ENCODE data around the gene PBX4.

PBX4 gene

DNA sequence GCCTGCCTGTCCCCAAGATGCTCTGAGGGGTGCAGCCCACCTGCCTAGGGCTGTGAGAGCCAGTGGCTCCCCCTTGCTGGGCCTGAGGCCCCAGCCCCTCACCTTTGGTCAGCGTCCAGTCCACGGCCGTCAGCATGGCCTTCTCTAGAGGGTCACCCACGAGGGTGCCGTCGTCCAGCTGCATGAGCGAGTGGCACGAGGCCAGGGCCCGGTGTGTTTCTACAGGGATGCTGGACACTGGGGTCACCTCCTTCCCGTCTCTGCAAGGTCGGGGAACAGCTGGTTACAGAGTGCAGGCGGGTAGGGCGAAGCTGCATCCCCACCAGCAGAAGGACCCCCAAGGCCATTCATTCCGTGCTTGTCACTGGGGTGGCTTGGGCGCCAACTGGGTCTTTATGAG lies 36.0 kb upstream of the PBX4 start:
- no peak overlapping the region for H3K27ac ChIP-seq
- TF ChIP-seq ZFX (IDR thresholded peaks at IDR 0.05; ENCODE audit: borderline replicate concordance) = no peak
- TF ChIP-seq, protein P1, sequence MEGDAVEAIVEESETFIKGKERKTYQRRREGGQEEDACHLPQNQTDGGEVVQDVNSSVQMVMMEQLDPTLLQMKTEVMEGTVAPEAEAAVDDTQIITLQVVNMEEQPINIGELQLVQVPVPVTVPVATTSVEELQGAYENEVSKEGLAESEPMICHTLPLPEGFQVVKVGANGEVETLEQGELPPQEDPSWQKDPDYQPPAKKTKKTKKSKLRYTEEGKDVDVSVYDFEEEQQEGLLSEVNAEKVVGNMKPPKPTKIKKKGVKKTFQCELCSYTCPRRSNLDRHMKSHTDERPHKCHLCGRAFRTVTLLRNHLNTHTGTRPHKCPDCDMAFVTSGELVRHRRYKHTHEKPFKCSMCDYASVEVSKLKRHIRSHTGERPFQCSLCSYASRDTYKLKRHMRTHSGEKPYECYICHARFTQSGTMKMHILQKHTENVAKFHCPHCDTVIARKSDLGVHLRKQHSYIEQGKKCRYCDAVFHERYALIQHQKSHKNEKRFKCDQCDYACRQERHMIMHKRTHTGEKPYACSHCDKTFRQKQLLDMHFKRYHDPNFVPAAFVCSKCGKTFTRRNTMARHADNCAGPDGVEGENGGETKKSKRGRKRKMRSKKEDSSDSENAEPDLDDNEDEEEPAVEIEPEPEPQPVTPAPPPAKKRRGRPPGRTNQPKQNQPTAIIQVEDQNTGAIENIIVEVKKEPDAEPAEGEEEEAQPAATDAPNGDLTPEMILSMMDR (IDR thresholded peaks at IDR 0.05) = no peak

DNA sequence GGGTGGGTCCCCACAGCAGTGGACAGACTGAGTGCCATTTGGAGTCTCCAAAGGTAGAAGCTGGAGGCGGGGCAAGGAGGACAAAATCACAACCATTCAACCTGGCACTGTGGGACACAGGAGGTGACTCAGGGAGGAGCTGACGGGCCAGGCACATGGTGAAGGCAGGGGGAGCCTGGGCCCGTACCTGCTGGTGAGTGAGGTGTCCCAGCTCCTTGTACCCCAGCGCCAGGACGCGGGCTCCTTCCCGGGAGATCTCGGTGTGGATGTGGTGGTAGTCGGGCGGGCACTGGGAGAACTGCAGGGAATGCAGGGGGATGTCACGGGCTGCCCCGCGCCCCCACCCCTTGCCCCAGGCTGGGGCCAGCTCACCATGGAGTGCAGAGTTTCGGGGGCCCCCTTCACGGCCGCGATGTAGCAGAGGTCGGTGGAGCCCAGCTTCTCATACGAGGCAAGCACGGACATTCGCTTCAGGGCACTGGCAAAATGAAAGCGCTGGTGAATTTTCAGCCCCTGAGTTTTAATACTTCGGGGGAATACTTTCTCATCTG lies 35.2 kb upstream of the PBX4 start:
- H3K27ac ChIP-seq = no peak overlapping the region
- TF ChIP-seq, protein P1 (IDR thresholded peaks at IDR 0.05) = no peak
- no peak for TF ChIP-seq ZFX (IDR thresholded peaks at IDR 0.05; ENCODE audit: borderline replicate concordance)

DNA sequence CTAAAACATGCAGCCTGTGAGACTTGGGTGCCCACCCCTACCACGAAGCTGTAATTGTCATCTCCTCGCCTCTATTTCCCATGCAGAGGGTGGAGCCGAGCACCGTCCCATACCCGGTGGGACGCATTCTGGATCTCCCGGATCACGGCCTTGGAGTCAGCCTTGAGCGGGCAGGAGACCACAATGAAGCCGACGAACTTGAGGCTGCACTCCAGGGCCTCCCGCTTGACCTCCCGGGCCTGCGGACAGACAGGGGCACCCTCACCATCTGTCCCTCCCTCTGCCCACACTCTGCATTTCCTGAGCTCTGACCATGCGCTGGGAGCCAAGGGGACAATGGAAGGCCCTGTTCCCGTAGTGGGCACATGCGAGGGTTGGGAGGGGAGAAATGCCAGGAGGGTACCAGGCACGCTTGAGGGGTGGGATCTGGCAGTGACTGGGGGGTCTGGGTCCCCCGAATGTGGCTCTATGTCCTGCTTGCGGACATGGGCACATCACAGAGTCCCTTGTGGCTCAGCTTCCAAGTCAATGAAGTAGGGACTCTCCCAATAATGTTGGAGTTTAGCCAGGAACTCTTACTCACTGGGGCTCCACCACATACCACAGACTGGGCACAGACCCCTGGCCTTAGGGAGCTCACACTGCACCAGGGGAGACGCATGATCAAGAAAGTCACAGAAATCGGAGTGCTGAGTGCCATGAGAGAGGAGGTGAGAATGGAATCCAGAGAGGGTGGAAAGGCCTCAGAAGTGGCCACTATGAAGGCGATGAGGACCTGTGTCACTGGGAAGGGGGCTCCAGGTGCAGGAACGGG lies 34.2 kb upstream of the PBX4 start:
- TF ChIP-seq, protein P1 (IDR thresholded peaks at IDR 0.05) = no peak
- TF ChIP-seq ZFX (IDR thresholded peaks at IDR 0.05; ENCODE audit: borderline replicate concordance) = no peak
- no peak overlapping the region for H3K27ac ChIP-seq

DNA sequence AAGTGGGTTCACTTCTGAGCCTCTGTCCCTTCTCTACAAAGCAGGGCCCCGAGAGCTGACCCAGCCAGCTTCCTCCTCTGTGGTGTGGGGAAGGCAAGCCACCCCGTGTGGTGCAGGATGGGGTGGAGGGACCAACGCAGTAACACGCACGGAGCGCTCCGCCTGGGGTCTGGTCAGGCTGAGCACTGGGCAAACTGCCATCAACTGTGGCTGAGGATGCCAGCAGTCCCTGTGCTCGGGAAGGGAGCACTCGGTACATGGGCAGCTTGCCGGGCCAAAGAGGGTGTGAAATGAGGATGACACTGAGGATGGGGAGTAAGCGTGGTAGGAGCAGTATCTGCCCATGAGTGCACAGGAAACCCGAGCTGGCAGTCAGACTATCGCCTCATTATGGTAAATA lies 32.6 kb upstream of the PBX4 start:
- no peak overlapping the region for H3K27ac ChIP-seq
- TF ChIP-seq ZFX (IDR thresholded peaks at IDR 0.05; ENCODE audit: borderline replicate concordance) = no peak
- TF ChIP-seq, protein P1 (IDR thresholded peaks at IDR 0.05) = no peak

DNA sequence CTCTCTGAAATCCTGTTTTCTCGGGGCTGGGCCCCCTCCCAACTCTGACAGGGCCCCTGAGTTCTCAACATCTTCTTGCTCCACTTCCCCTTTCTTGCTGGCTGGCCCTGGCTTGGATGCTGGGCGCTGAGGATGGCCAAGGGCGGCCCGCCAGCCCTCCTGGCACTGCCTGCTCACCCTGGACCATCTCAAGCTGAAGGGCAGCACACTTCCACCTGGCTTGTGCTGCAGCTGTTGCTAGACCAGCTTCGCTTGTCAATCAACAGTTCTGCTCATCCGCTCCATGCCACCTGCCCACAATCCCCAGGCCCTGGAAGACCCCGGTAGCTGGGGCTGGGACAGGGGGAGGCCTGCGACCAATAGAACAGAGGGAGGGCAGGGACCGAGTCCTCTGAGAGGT lies 31.8 kb upstream of the PBX4 start:
- TF ChIP-seq ZFX (IDR thresholded peaks at IDR 0.05; ENCODE audit: borderline replicate concordance) = no peak
- TF ChIP-seq, protein P1 (IDR thresholded peaks at IDR 0.05) = no peak
- no peak overlapping the region for H3K27ac ChIP-seq

DNA sequence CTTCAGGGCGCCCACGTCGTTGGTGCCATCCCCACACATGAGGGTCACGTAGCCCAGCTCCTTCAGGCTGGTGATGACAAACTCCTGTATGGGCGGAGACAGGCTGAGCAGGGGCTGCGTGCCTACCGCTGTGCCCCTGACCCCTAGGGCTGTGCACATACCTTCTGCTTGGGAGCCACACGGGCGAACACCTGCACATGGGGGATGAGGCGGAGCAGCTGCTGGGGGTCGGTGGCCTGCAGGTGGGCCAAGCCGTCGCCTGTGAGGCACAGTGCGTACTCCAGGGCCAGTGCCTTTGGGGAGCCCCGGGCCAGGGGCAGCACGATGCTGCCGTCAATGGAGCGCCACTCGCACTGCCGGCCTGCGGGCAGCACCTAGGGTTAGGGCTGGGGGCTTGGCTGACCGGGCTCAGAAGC lies 31.1 kb upstream of the PBX4 start:
- no peak overlapping the region for H3K27ac ChIP-seq

More for the DNA sequence above, 31.1 kb upstream of the PBX4 start:
- TF ChIP-seq ZFX (IDR thresholded peaks at IDR 0.05; ENCODE audit: borderline replicate concordance) = no peak
- TF ChIP-seq, protein P1 (IDR thresholded peaks at IDR 0.05) = no peak
